ENCODE results near the gene DMD.

DNA sequence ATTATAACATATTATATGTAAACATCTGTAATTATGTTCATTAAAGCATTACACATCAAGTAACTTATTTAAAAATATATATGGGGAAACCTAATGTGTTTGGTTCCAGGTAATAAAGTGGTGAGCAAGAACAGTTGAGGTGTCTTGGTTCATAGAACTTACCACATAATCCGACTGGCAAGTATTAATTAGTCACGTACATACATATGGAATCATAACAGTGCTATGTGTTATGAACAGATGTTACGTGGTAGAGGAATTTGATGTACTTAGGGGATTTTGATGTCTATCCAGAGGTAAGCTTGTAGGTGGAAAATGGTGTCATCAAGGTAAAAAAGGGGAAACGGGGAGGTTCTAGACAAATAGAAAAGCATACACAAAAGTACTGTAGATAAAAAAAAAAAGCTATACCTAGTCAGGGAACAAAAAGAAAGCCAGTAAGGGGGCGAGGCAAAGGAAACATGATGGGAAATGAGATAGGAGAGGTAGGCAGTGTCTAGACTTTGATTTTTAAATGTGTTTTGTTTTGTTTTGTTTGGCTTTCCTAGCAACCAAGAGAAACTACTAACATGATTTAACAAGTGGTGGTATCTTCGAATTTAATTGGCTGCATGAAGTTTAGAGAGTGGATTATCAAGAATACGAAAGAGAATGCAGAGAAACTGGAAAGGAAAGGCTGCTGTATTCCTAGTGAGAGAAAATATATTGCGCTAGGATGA lies 12.6 kb downstream of the DMD start:
- TF ChIP-seq, protein P1, sequence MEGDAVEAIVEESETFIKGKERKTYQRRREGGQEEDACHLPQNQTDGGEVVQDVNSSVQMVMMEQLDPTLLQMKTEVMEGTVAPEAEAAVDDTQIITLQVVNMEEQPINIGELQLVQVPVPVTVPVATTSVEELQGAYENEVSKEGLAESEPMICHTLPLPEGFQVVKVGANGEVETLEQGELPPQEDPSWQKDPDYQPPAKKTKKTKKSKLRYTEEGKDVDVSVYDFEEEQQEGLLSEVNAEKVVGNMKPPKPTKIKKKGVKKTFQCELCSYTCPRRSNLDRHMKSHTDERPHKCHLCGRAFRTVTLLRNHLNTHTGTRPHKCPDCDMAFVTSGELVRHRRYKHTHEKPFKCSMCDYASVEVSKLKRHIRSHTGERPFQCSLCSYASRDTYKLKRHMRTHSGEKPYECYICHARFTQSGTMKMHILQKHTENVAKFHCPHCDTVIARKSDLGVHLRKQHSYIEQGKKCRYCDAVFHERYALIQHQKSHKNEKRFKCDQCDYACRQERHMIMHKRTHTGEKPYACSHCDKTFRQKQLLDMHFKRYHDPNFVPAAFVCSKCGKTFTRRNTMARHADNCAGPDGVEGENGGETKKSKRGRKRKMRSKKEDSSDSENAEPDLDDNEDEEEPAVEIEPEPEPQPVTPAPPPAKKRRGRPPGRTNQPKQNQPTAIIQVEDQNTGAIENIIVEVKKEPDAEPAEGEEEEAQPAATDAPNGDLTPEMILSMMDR (IDR thresholded peaks at IDR 0.05) = no peak
- no peak for TF ChIP-seq POLR2A (IDR thresholded peaks at IDR 0.05)
